HEK293T (cell line): ENCODE results near the gene INSM2.

Experiments used
- ARNT ChIP-seq: fragments of 450-650 bp; IDR thresholded peaks from 2 replicates; pipeline ENCODE4 v1.6.1; 2017; ENCODE audit warnings: mild to moderate bottlenecking
- BHLHE40 ChIP-seq: fragments of 450-650 bp; IDR thresholded peaks from 2 replicates; pipeline ENCODE4 v1.6.1; 2016; ENCODE audit warnings: mild to moderate bottlenecking, moderate library complexity, borderline replicate concordance
- ELF4 ChIP-seq: fragments of 450-650 bp; IDR thresholded peaks from 2 replicates; pipeline ENCODE4 v1.6.1; 2017; ENCODE audit warnings: antibody characterized with exemption
- FOXA1 ChIP-seq: fragments of 450-650 bp; IDR thresholded peaks from 2 replicates; pipeline ENCODE4 v1.6.1; 2016; ENCODE audit warnings: mild to moderate bottlenecking
- FOXK2 ChIP-seq: fragments of 450-650 bp; IDR thresholded peaks from 2 replicates; pipeline ENCODE4 v1.6.1; 2016; ENCODE audit warnings: mild to moderate bottlenecking
- FOXM1 ChIP-seq: fragments of 450-650 bp; IDR thresholded peaks from 2 replicates; pipeline ENCODE4 v1.6.1; 2017; ENCODE audit warnings: mild to moderate bottlenecking, borderline replicate concordance
- HDGF ChIP-seq: fragments of 450-650 bp; IDR thresholded peaks from 2 replicates; pipeline ENCODE4 v1.6.1; 2017; ENCODE audit warnings: antibody characterized with exemption, borderline replicate concordance
- LEF1 ChIP-seq: fragments of 450-650 bp; IDR thresholded peaks from 2 replicates; pipeline ENCODE4 v1.6.1; 2017; ENCODE audit warnings: mild to moderate bottlenecking, borderline replicate concordance
- NFRKB ChIP-seq: fragments of 450-650 bp; IDR thresholded peaks from 2 replicates; pipeline ENCODE4 v1.6.1; 2016; ENCODE audit warnings: mild to moderate bottlenecking, moderate library complexity
- SP1 ChIP-seq: fragments of 450-650 bp; IDR thresholded peaks from 2 replicates; pipeline ENCODE4 v1.6.1; 2017
- SUZ12 ChIP-seq: fragments of 450-650 bp; IDR thresholded peaks from 2 replicates; pipeline ENCODE4 v1.6.1; 2016; ENCODE audit warnings: mild to moderate bottlenecking
- TARDBP ChIP-seq: fragments of 450-650 bp; IDR thresholded peaks from 2 replicates; pipeline ENCODE4 v1.6.1; 2016
- ZNF384 ChIP-seq: fragments of 450-650 bp; IDR thresholded peaks from 2 replicates; pipeline ENCODE4 v1.6.1; 2016

- TF ChIP-seq TARDBP (no peak), SUZ12 (no peak), NFRKB (no peak), ZNF384 (no peak), SP1 (no peak), FOXM1 (no peak), FOXK2 (no peak), HDGF (no peak), LEF1 (no peak), BHLHE40 (no peak), FOXA1 (no peak), ARNT (no peak), ELF4 (no peak)
These were observed 29.7 kb upstream of the INSM2 start for GRCh38 chr14:35504260-35504659.
